HepG2 (cell line): ENCODE data around the gene KRT82. TPM values are rescaled to one million over a fixed set of nuclear protein-coding genes. Genes with fewer than 3 reads are reported as not detected.

Experiments used
- ARID2 ChIP-seq: sonication (generic); formaldehyde crosslinking; IDR thresholded peaks from 2 replicates; pipeline ENCODE4 v1.8.1; 2022; ENCODE audit warnings: mild to moderate bottlenecking, missing genetic modification reagents, borderline replicate concordance
- TSC22D2 ChIP-seq: sonication (generic); formaldehyde crosslinking; IDR thresholded peaks from 2 replicates; pipeline ENCODE4 v1.5.1; 2020; ENCODE audit warnings: missing genetic modification reagents, mild to moderate bottlenecking, borderline replicate concordance
- ZBTB39 ChIP-seq: sonication (generic); formaldehyde crosslinking; IDR thresholded peaks from 2 replicates; pipeline ENCODE4 v1.5.0; 2020; ENCODE audit warnings: missing genetic modification reagents
- ZNF224 ChIP-seq: sonication (generic); formaldehyde crosslinking; IDR thresholded peaks from 2 replicates; pipeline ENCODE4 v1.5.0; 2020; ENCODE audit warnings: mild to moderate bottlenecking, missing genetic modification reagents
- ZNF280B ChIP-seq: sonication (generic); formaldehyde crosslinking; IDR thresholded peaks from 2 replicates; pipeline ENCODE4 v1.5.0; 2020; ENCODE audit warnings: missing genetic modification reagents, mild to moderate bottlenecking, borderline replicate concordance
- ZNF597 ChIP-seq: sonication (generic); formaldehyde crosslinking; IDR thresholded peaks from 2 replicates; pipeline ENCODE4 v1.5.0; 2020; ENCODE audit warnings: missing genetic modification reagents
- polyA plus RNA-seq, 8 experiments: library from polyadenylated mRNA; depleted of rRNA in 3 of 8; stranded (reverse) in 7 of 8; unstranded in 1 of 8; fragments of >200 nt; fragmentation: Illumina TruSeq in 4 of 8; extraction: Trizol in 4 of 8; gene quantifications; 2 replicates each; pipeline versions ENCODE4 v1.2.1 to v1.2.3, GENCODE V29; 2011 to 2016; ENCODE audit warnings: low read depth in 4 of 8, missing spikeins in 1 of 8, mixed read lengths in 1 of 8; ENCODE audit not compliant: insufficient read depth in 1 of 8
- total RNA-seq, 5 experiments: library from RNA; depleted of rRNA; stranded (reverse); fragments of >200 nt; fragmentation: Illumina TruSeq; extraction: Trizol; gene quantifications; 2 replicates each; pipeline ENCODE4 v1.2.3, GENCODE V29; 2016; ENCODE audit warnings: low read depth in 1 of 5

The KRT82 gene
- total and polyA plus RNA-seq, 2 of the 13 experiments (the other 11 are each of a cell fraction or from before 2014, with no cell fraction given): not detected

GRCh38 chr12:52436828-52437474, 30.8 kb upstream of the KRT82 start (continued):
- TF ChIP-seq ZBTB39: no peak
- TF ChIP-seq ARID2 (CRISPR knock-in tag): no peak
- no peak for TF ChIP-seq ZNF224 (CRISPR knock-in tag)
- no peak for TF ChIP-seq ZNF280B (CRISPR knock-in tag)
- TF ChIP-seq TSC22D2 (CRISPR knock-in tag): no peak
- TF ChIP-seq ZNF597 (CRISPR knock-in tag): no peak
- TF ChIP-seq, all 625 proteins: peak for 0
